ENCODE data around the gene UNC5B.

DNA sequence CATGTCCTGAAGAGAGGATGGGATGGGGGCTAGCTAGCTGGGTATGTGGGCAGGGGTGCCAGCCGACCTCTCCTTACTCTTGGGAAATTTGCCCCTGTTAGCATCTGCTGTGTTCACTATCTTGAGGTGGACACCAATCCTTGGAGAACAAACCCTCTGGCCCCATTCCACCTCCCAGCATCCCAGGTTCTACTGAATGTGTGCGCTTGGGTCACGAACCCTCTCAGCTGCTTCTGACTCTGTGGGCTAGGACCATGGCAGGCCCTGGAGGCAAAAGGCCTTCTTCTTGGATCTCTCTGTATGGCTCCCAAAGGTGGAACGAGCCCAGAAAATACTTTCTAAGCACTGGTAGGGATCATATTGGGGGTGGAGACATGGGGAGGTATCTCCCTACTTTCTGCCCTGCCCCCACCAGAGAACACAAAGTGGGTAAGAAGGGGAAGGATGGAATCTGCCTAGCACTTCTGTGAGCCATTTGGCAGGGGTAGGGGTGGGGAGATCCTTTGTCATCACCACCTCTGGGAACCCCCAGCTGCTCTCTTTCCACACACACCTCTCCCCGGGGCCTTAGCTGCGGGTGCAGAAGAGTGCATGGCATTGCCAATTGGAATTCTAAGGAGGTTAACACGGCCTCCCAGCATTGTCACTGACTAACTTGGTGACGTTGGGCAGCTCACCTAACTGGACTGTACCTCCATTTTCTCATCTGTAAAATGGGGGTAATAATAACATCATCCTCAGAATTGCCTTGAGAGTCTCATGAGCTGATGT is 7.7 kb downstream of the UNC5B start:
- TF ChIP-seq CTCF (IDR thresholded peaks at IDR 0.05 in 2 of 3, conservative IDR thresholded peaks at IDR 0.05 in 1 of 3; ENCODE audit: borderline replicate concordance in 1 of 3, insufficient read depth in 1 of 3, low read depth in 2 of 3, low read length in 2 of 3) (no peak), ZFX (IDR thresholded peaks at IDR 0.05) (no peak), CBX3 (IDR thresholded peaks at IDR 0.05; ENCODE audit: low read depth) (no peak), CEBPB (IDR thresholded peaks at IDR 0.05; ENCODE audit: low read depth) (no peak), SIN3A (IDR thresholded peaks at IDR 0.05; ENCODE audit: low read depth) (no peak), RAD21 (IDR thresholded peaks at IDR 0.05; ENCODE audit: low read depth) (no peak), POLR2A (IDR thresholded peaks at IDR 0.05; ENCODE audit: borderline replicate concordance, extremely low read depth, insufficient read depth, insufficient read length) (no peak), EZH2 (IDR thresholded peaks at IDR 0.05) (no peak), MAX (IDR thresholded peaks at IDR 0.05) (no peak), EZH2phosphoT487 (IDR thresholded peaks at IDR 0.05; ENCODE audit: borderline replicate concordance) (no peak), POLR2AphosphoS5 (IDR thresholded peaks at IDR 0.05; ENCODE audit: low read depth, low read length) (no peak), SP1 (IDR thresholded peaks at IDR 0.05; ENCODE audit: low read depth) (no peak), JUND (IDR thresholded peaks at IDR 0.05) (no peak)
- TF ChIP-seq, protein P1, sequence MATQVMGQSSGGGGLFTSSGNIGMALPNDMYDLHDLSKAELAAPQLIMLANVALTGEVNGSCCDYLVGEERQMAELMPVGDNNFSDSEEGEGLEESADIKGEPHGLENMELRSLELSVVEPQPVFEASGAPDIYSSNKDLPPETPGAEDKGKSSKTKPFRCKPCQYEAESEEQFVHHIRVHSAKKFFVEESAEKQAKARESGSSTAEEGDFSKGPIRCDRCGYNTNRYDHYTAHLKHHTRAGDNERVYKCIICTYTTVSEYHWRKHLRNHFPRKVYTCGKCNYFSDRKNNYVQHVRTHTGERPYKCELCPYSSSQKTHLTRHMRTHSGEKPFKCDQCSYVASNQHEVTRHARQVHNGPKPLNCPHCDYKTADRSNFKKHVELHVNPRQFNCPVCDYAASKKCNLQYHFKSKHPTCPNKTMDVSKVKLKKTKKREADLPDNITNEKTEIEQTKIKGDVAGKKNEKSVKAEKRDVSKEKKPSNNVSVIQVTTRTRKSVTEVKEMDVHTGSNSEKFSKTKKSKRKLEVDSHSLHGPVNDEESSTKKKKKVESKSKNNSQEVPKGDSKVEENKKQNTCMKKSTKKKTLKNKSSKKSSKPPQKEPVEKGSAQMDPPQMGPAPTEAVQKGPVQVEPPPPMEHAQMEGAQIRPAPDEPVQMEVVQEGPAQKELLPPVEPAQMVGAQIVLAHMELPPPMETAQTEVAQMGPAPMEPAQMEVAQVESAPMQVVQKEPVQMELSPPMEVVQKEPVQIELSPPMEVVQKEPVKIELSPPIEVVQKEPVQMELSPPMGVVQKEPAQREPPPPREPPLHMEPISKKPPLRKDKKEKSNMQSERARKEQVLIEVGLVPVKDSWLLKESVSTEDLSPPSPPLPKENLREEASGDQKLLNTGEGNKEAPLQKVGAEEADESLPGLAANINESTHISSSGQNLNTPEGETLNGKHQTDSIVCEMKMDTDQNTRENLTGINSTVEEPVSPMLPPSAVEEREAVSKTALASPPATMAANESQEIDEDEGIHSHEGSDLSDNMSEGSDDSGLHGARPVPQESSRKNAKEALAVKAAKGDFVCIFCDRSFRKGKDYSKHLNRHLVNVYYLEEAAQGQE (IDR thresholded peaks at IDR 0.05; ENCODE audit: low read depth) = no peak

All from HCT116 (cell line).